GM18873 (cell line): Measurements from ENCODE around the gene EPS8.
"Not testable (repeated sequence)": the region's sequence is repeated elsewhere in the genome, so short reads cannot be mapped to it uniquely, and the experiment has no call there.

Experiments
- ATAC-seq: cut with Tn5 transposase; IDR thresholded peaks from one replicate; pipeline ENCODE4 v1.9.1; 2021; ENCODE audit warnings: mild to moderate bottlenecking, moderate library complexity, moderate number of reproducible peaks; ENCODE audit not compliant: unreplicated experiment, low FRiP score

Gene EPS8

DNA sequence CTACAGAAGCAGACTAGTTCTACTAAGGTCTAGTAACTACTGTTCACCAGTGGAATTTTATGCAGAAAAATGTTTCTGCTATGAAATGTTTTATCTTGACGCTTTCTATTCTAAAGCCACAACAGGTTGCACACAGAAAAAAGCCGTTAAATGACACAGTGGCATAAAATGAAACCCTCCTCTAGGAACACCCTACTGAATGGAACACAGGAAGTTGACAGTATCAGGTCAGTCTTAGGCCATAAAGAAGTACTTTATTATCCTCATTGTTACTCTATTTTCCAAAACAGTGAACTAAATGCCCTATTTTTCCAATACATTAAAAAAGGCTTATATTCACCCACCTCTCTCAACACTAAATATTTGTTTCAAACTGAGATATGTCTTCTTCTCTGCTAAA is 21.9 kb downstream of the EPS8 start:
- no peak for ATAC-seq

DNA sequence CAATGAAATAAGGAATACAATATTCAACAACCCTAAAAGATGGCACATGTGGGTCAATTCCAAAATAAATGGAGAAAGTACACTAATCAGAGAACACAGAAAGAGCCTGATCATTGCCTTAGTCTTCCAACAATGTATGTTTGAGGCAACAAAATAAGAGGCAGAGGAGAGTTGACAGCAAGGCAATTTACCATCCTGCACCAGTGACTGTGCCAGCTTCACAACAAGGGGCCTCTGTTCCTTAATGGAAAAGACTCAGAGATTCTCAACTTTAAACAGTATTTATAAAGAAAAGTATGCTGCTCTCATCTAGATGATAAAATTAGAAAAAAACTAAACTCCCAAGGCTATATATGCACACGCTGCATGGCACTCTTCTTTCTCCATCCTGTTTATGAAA is 25.9 kb downstream of the EPS8 start:
- ATAC-seq: no peak

DNA sequence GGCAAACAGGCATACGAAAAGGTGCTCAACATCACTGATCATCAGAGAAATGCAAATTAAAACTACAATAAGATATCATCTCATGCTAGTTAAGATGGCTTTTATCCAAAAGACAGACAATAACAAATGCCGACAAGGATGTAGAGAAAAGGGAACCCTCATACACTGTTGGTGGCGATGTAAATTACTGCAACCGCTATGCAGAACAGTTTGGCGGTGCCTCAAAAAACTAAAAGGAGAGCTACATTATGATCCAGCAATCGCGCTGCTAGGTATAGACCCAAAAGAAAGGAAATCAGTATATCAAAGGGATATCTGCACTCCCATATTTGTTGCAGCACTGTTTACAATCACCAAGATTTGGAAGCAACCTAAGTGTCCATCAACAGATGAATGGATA is 27.0 kb downstream of the EPS8 start:
- not testable (repeated sequence) for ATAC-seq

DNA sequence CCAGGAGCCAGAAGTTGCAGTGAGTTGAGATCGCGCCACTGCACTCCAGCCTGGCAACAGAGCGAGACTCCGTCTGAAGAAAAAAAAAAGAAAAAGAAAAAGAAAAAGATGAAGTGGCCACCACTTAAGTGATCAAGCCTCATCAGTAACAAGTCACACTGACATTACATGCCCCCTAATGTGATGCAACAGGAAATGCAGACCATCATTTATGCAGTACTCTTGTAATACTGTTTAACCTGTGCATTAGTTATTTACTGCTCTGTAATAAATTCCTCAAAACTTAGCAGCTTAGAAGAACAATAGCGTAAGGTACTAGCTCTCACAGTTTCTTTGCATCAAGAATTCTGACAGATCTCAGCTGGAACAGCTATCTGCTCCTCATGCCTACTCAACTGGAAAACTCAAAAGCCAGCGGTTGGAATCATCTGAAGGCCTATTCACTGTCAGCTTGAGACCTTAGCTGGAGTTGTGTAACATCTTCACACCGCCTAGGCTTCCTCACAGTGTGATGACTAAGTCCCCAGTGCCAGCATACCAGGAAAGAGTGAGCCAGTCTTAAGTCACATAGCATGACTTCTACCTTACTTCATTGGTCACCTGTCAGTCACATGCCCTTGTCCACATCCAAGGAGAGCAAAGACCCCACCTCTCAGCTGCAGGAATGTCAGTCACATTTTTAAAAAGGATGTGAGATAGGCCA is 31.5 kb downstream of the EPS8 start:
- ATAC-seq: no peak

DNA sequence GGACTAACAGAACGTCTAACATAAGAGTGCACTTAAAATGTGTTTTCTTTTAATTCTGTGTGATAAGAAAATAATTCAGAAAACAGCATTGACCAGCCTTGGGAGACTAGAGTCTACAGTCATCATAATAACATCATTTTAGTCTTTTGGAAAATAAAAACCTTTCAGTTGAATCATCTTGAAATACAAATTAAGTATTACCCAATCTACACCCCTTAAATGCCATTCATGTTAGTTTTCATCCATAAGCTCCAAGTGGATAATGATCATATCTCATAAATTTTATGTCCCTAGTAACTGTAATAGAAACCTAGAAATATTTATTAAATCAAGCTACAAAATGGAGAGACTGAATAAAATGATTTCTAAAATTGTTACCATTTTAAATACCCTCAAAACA is 32.4 kb downstream of the EPS8 start:
- ATAC-seq: no peak

DNA sequence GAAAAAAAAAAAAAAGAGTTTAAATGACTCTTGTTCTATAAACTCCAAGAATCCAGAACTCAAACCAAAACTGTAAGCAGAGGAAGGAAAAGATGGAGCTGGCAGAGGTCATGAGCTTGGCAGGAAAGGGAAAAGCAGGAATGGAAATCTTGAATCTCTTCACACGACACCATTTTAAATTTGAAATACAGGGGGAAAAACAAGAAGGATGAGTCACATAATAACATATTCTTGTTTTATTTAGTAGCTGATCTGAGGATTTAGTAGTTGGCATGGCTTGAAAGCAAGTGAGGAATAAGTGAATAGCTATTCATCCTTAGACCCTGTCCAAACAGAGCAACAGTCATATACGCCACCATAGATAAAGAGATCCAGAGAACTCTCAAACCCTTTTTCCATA is 35.0 kb downstream of the EPS8 start:
- ATAC-seq: no peak

DNA sequence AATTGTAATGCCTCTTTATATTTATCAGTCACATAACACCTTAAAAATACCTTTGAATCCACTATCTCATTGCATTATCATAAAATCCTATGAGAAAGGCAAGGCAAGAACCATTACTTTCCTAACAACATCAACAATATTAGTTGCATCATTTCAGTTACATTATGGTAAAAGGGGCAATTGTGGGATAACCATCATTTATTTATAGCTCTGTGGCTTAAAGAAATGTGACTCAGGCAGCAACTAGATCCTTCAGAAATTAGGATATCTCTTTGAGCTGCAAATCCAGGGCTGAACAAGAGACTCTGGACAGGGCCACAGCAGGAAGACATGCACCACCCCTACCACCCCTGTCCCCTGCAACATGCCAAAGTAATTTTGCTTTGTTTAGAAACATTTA is 36.4 kb downstream of the EPS8 start:
- no peak for ATAC-seq

DNA sequence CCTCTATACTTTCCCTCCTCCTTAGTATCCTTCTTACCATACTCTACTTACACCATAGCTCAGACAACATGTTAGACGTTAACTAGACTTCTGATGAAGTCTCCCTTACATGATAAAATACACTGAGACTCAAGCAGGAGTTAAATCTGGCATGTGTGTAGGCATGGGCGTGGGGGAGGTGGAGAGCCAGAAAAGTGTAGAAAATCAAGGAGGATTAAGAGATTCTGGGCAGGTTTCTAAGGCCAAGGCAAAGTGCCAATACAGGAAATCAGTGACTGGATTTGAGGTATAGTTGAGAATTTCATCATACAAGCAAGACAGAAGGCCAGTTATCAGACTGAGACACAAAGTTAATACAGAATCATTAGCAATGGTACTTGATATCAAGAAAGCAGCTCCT is 37.4 kb downstream of the EPS8 start:
- no peak for ATAC-seq

DNA sequence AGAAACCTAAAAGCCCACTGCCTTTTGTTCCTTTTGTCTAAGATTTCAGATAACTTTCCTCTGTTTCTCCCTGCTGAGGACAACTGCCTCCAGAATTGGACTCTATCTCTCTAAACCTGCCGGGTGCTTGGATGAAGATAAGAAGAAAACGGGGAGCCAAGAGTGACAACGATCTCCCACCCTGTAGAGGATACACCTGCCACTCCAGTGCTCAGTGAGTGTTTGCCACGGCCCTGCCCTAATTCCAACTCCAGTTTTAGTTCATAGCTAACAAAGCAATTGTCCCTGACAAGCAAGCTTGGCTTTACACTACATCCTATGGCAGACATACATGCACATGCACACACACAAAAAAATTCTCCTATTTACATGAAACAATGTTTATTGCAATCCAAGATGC is 39.3 kb downstream of the EPS8 start:
- no peak for ATAC-seq

DNA sequence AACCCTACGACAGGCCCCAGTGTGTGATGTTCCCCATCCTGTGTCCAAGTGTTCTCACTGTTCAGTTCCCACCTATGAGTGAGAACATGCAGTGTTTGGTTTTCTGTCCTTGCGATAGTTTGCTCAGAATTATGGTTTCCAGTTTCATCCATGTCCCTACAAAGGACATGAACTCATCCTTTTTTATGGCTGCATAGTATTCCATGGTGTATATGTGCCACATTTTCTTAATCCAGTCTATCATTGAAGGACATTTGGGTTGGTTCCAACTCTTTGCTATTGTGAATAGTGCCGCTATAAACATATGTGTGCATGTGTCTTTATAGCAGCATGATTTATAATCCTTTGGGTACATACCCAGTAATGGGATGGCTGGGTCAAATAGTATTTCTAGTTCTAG is 47.3 kb downstream of the EPS8 start:
- not testable (repeated sequence) for ATAC-seq

DNA sequence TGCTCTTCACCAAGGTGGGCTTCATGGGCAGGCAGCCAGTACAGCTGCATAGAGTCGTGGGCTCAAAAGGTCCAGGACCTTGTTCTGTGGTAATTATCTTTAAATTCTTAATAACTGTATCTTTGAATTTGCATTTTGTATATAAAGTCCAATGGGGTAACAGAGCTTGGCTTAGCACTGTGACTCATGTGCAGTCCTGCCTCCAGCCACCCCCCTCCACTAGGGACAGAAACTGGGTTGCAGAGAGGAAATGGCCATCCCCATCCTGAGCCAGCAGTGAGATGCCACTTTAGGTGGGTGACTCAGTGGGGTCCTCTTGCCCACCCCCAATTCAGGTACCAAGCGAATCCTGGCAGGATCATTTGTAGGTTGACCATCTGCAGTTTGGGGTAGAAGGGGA is 48.1 kb downstream of the EPS8 start:
- ATAC-seq: no peak

DNA sequence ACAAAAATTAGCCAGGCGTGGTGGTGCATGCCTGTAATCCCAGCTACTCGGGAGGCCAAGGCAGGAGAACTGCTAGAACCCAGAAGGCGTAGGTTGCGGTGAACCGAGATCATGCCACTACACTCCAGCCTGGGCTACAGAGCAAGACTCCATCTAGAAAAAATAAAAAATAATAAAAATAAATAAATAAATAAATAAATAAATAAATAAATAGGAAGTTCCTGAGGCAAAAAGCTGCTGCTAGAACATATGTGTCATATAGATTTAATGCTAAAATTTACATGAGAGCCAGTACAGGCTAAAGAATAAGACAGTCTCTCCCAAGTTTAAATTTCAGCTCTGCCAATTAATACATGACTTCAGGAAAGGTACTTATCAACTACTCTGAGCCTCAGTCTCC is 48.8 kb downstream of the EPS8 start:
- ATAC-seq: not testable (repeated sequence)

DNA sequence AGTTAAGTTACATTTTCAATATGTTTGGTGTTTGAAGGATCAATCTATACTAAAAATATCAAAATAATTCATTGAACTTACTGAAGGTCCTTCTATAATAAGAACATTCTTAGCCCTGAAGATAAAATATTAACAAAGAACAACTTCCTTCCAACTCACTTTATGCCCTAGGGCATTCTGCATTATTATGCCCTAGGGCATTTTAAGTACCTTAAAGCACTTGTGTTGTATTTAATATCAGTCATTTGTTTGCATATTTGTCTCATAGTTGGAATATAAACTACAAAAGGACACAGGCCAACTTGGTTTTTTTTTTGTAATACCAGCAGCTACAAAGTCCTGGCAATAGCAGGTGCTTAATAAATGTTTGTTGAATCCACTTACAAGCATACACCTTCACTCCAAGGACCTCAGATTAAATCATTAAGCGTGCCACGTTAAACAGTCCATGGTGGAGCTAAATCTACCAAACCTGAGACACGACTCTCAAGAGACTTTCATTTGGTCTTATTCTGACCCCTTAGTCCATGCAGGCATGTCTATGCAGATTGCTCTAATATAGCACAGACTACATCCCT is 50.7 kb downstream of the EPS8 start:
- no peak for ATAC-seq

DNA sequence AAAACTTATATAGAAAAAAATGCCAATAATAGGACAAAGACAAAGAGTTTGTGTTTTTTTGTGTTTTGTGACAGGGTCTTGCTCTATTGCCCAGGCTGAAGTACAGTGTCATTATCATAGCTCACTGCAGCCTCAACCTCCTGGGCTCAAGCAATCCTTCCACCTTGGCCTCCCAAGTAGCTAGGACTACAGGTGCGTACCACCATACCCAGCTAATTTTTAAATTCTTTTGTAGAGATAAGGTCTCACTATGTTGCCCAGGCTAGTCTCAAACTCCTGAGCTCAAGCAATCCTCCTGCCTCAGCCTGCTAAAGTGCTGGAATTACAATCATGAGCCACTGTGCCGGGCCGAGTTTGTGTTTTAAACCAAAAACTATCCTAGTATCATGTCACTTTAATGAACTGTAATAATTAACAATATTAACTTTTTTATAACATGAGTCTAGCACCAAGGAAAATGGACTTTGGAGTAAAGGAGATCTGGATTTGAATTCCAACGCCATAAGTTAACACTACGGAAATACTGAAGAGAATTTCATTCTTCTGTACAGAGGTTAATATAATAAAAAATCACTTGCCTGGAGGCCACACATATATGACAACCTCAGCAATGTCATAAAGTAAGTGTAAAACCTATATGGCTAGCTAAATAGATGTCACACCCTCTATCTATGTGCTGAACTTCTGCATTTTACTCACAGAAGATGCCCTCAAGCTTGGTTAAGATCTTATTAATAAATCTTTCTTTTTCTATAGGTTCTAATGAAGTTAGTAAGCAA is 53.2 kb downstream of the EPS8 start:
- ATAC-seq: no peak

DNA sequence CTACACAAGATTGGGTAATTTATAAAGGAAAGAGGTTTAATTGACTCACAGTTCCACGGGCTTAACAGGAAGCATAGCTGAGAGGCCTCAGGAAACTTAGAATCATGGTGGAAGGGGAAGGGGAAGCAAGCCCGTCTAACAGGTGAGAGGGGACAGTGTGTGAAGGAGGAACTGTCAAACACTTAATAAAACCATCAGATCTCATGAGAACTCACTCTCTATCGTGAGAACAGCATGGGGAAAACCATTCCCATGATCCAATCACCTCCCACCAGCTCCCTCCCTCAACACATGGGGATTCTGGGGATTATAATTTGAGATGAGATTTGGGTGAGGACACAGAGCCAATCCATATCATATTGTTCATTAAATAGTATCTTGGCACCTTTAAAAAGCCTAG is 56.1 kb downstream of the EPS8 start:
- ATAC-seq: peak; percentile 28

DNA sequence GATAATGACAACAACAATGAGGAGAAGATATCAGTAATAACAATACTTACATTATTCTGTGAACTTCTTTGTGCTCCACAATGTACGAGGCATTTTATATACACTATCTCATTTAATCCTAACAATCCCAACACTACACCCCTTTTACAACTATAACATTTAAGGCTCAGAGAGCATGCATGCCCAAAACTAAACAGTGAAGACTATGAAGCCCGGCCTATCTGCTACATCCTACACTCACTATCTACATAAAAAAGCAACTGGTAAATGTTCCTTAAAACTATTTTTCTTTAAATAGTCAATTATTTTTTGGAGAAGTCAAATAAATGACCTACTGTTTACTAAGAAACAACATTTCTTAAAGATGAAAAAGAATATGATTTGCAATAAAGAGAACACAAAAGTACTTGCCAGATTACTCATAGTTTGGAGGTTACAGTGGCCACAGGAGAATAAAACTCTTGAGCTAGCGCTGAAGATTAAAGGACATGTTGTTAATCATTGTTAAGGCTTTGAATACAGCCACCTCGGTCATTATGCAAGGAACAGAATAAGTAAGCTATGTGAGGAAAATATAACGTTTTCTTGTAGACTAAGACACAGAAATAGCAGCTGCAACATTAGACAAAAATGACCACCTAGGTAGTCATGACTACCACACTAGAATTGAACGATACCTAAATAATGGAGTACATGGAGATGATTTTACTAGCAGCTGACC is 56.7 kb downstream of the EPS8 start:
- peak; percentile 91 for ATAC-seq

DNA sequence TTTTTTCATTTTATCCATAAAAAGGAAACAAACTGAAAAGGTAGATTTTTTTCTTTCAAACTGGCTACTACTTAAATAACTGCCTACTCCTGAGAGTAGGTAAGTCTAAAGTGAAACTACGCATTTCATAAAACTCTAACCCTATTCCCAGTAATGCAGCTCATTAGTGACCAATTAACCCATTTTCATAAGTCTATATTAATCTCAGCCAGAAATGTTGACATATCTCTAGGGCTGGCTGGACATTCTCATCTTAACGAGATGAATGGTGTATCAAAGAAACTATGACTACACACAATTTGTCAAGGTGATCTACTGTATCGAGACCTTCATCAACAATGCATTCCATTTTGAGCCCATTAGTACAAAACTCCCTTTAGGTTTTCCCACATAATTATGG is 57.2 kb downstream of the EPS8 start:
- no peak for ATAC-seq

DNA sequence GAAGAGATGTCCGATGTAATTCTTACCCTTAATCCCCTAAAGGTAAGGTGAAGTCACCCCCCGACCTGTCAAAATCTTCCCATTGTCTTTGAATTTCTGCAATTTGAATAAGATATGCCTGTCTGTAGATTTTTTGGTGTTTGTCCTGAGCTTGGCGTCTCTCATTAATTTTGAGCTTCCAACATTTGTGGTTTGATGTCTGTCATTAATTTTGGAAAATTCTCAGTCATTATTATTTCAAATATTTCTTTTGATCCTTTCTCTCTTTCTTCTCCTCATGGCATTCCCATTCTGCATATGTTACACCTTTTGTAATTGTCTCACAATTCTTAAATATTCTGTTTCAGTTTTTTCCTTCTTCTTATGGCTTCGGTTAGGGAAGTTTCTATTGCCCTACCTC is 60.1 kb downstream of the EPS8 start:
- ATAC-seq: no peak

DNA sequence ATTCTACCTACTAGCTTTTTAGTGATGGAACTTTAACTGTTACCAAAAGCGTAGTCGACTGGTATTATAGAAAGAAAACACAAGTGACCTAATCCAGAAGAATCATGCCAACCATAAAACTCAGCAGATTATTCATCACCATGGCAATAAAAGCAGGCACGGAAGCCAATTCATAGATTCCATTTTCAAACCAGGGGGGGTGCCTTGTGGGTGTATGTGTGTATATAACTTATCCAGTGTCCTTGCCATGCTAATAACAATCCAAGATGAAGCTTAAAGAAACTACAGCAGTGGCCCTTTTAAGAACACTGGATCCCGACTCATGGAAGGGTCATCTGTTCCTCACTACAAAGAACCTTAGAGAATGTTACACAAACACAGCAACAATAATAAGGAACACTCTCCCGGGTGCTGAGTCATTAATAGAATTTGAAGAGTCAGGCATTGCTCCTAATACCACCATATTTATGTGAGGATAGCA is 61.0 kb downstream of the EPS8 start:
- ATAC-seq: no peak

DNA sequence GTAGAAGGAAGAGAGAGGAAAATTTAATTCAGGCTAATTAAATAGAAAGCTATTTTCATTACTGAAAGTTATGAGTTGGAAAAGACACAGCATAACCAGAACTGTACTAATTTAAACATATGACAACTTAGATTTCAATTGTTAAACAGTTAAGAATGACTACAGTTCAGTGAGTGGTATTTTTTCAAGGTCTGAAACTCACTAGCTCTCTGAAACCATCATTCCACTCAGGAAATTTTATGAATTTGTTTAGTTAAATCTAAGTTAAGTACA is 62.4 kb downstream of the EPS8 start:
- no peak for ATAC-seq
